Upper lobe of left lung (tissue), 4 donors: ENCODE measurements around the gene RASSF7.

Experiments used
- CTCF ChIP-seq, 6 experiments: fragments of 450-650 bp in 4 of 6; fragments of 200-600 bp in 2 of 6; sonication (generic) in 2 of 6; IDR thresholded peaks; one replicate each; pipeline ENCODE4 v1.5.1; 2016 to 2019; ENCODE audit warnings: antibody characterized with exemption in 6 of 6
- POLR2A ChIP-seq, 4 donors: fragments of 450-650 bp; IDR thresholded peaks; one replicate each; pipeline ENCODE4 v1.5.1; 2016 to 2017; ENCODE audit warnings: antibody characterized with exemption in 4 of 4, mild to moderate bottlenecking in 2 of 4

- TF ChIP-seq CTCF (IDR thresholded peaks at IDR 0.05) (peak in 1 of 6 experiments; percentile 4), POLR2A (IDR thresholded peaks at IDR 0.05) (no peak)
Observed at GRCh38 chr11:555780-556661, 4.7 kb upstream of the RASSF7 start.
